PC-3 (cell line): ENCODE results near the gene APOL2. TPM values are rescaled to one million over a fixed set of nuclear protein-coding genes. Genes with fewer than 3 reads are reported as not detected.

Experiments
- ATAC-seq: fragments of 200-7000 bp; cut with Tn5 transposase; 2 replicates; pipeline ENCODE4 v1.9.1; 2020; ENCODE audit warnings: mild to moderate bottlenecking, moderate library complexity
- BruUV-seq: library from RNA; stranded (reverse); fragments of 400-500 nt; replicated peaks from 2 replicates; lab custom pipeline; 2021; lab: Mats Ljungman, UMichigan
- CTCF ChIA-PET: fragments of 300-600 bp; sonication (Branson Sonifier 250); formaldehyde crosslinking; loops from one replicate; lab custom pipeline; 2022; ENCODE audit warnings: antibody characterized with exemption; lab: Charles Lee
- POLR2A ChIA-PET: fragments of 300-600 bp; sonication (Branson Sonifier 250); formaldehyde crosslinking; loops from one replicate; lab custom pipeline; 2022; ENCODE audit warnings: antibody characterized with exemption; ENCODE audit not compliant: unreplicated experiment; lab: Charles Lee
- DNase-seq: peaks from one replicate; pipeline ENCODE4 v3.0.0-alpha.2; 2015
- H2AFZ ChIP-seq: fragments of 300-600 bp; sonication (generic); 2 replicates; pipeline ENCODE4 v1.6.0; 2016; ENCODE audit warnings: antibody characterized with exemption, low read length
- H3F3A ChIP-seq: fragments of 300-600 bp; sonication (generic); one replicate; pipeline ENCODE4 v1.6.0; 2017; ENCODE audit warnings: antibody characterized with exemption, low read length, control low read depth, mild to moderate bottlenecking; ENCODE audit not compliant: unreplicated experiment
- H3K27ac ChIP-seq: fragments of 300-600 bp; sonication (generic); 2 replicates; pipeline ENCODE4 v1.5.1; 2016; ENCODE audit warnings: mild to moderate bottlenecking, low read length
- H3K27me3 ChIP-seq: fragments of 300-600 bp; sonication (generic); 2 replicates; pipeline ENCODE4 v1.6.1; 2016; ENCODE audit warnings: low read length, mixed read lengths
- H3K36me3 ChIP-seq: fragments of 300-600 bp; sonication (generic); 2 replicates; pipeline ENCODE4 v1.6.1; 2016; ENCODE audit warnings: low read depth, mixed run types, low read length, mixed read lengths
- H3K4me1 ChIP-seq: fragments of 300-600 bp; sonication (generic); 2 replicates; pipeline ENCODE4 v1.5.1; 2016; ENCODE audit warnings: low read length; ENCODE audit not compliant: insufficient read depth
- H3K4me2 ChIP-seq: fragments of 300-600 bp; sonication (generic); 2 replicates; pipeline ENCODE4 v1.6.0; 2016; ENCODE audit warnings: low read length
- H3K4me3 ChIP-seq: fragments of 300-600 bp; sonication (generic); 2 replicates; pipeline ENCODE4 v1.5.1; 2016; ENCODE audit warnings: mild to moderate bottlenecking, low read length, mixed read lengths
- H3K79me2 ChIP-seq: fragments of 300-600 bp; sonication (generic); 2 replicates; pipeline ENCODE4 v1.6.1; 2017; ENCODE audit warnings: low read length, mixed read lengths
- H3K9ac ChIP-seq: fragments of 300-600 bp; sonication (generic); 2 replicates; pipeline ENCODE4 v1.6.0; 2016; ENCODE audit warnings: mild to moderate bottlenecking, low read length
- H3K9me2 ChIP-seq: fragments of 300-600 bp; sonication (generic); replicated peaks from 2 replicates; pipeline ENCODE4 v1.6.1; 2016; ENCODE audit warnings: mixed run types, low read length, mixed read lengths
- H3K9me3 ChIP-seq: fragments of 300-600 bp; sonication (generic); 2 replicates; pipeline ENCODE4 v1.6.1; 2016; ENCODE audit warnings: low read length, mixed read lengths
- H4K20me1 ChIP-seq: fragments of 300-600 bp; sonication (generic); 2 replicates; pipeline ENCODE4 v1.6.1; 2016; ENCODE audit warnings: low read length, mixed read lengths
- EZH2 ChIP-seq: fragments of 300-600 bp; sonication (generic); IDR thresholded peaks from one replicate; pipeline ENCODE4 v1.6.1; 2017; ENCODE audit warnings: antibody characterized with exemption, mild to moderate bottlenecking, low read length; ENCODE audit not compliant: unreplicated experiment
- EZH2phosphoT487 ChIP-seq: fragments of 300-600 bp; sonication (generic); IDR thresholded peaks from 2 replicates; pipeline ENCODE4 v1.6.1; 2018; ENCODE audit warnings: mild to moderate bottlenecking, antibody characterized with exemption, low read length, borderline replicate concordance
- intact Hi-C: fragments of 100-400 bp; cut with micrococcal nuclease; formaldehyde crosslinking; loops from 2 replicates; pipeline ENCODE4 v1.9.0; 2023
- total RNA-seq: library from RNA; depleted of rRNA; stranded (reverse); fragments of >200 nt; gene quantifications from 2 replicates; pipeline ENCODE4 v1.2.3, GENCODE V29; 2014
- TF ChIP-seq, protein P1 (sequence below): fragments of 300-600 bp; sonication (generic); conservative IDR thresholded peaks from 2 replicates; pipeline ENCODE4 v1.5.1; 2017; ENCODE audit warnings: antibody characterized with exemption, low read depth, mild to moderate bottlenecking, low read length

The APOL2 gene
- total RNA-seq, 1 experiment from 2014 or later, result 9.7 TPM

DNA sequence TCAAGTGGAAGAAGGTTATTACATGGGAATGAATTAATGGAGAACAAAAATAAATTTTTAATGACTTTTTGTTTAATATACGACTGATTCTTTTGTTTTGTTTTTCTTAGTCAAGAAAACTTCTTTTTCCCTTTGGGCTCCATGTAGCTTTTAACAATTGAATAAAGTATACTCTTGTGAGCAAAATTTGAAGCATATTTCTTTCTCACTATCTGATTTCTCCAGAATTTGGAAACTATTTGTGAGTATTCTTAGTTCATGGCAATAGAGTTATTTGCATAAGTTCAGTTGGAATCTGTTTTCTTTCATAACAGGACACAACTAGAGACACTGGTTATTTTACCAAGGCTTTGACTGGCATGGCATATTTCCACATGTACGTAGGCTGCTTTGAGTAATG is 9.8 kb upstream of the APOL2 start:
- intact Hi-C loops, result no loop called here
- Histone ChIP-seq H3F3A (no peaks in the 10 kb centered on the region), H3K27ac (no peak overlapping the region), H3K9me2 (no peaks in the 10 kb centered on the region), H2AFZ (no peak overlapping the region), H3K9me3 (no peaks in the 10 kb centered on the region), H3K9ac (no peak overlapping the region), H3K79me2 (no peaks in the 10 kb centered on the region), H3K4me1 (no peaks in the 10 kb centered on the region), H3K27me3 (no peaks in the 10 kb centered on the region), H4K20me1 (no peaks in the 10 kb centered on the region), H3K4me2 (no peak overlapping the region), H3K36me3 (no peaks in the 10 kb centered on the region), H3K4me3 (no peak overlapping the region)
- TF ChIP-seq, protein P1, sequence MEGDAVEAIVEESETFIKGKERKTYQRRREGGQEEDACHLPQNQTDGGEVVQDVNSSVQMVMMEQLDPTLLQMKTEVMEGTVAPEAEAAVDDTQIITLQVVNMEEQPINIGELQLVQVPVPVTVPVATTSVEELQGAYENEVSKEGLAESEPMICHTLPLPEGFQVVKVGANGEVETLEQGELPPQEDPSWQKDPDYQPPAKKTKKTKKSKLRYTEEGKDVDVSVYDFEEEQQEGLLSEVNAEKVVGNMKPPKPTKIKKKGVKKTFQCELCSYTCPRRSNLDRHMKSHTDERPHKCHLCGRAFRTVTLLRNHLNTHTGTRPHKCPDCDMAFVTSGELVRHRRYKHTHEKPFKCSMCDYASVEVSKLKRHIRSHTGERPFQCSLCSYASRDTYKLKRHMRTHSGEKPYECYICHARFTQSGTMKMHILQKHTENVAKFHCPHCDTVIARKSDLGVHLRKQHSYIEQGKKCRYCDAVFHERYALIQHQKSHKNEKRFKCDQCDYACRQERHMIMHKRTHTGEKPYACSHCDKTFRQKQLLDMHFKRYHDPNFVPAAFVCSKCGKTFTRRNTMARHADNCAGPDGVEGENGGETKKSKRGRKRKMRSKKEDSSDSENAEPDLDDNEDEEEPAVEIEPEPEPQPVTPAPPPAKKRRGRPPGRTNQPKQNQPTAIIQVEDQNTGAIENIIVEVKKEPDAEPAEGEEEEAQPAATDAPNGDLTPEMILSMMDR, result no peak
- TF ChIP-seq EZH2 (no peak), EZH2phosphoT487 (no peak)
- no peak for ATAC-seq
- no peak for DNase-seq
- ChIA-PET POLR2A (no interaction called here), CTCF (no interaction called here)
- BruUV-seq, result no TSS peak

DNA sequence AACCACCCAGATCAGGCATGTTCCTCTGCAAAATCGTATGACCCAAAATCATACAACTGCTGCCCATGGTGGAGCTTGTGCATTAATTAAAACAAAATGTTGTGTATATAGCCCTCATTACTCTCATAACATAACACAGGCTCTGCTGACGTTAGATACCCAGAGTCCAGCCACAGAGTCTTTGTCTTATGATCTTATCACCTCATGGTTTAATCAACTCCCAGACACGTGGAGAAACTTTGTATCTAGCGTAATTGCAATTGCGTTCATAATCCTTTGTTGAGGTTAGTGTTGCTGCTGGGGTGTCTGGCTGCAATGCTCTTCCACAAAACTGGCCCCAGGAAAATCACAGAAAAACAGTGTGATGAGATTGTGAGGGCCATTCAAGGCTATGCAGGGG is 8.6 kb upstream of the APOL2 start:
- no peak overlapping the region for H3K4me3 ChIP-seq
- H3K4me2 ChIP-seq, result no peak overlapping the region
- no peaks in the 10 kb centered on the region for H4K20me1 ChIP-seq
- H3K27ac ChIP-seq, result no peak overlapping the region
- H3K9me3 ChIP-seq, result no peaks in the 10 kb centered on the region
- H3K9me2 ChIP-seq, result no peaks in the 10 kb centered on the region
- no TSS peak for BruUV-seq
- no peak overlapping the region for H2AFZ ChIP-seq
- ATAC-seq, result no peak
- H3F3A ChIP-seq, result no peaks in the 10 kb centered on the region
- H3K79me2 ChIP-seq, result no peaks in the 10 kb centered on the region
- ChIA-PET POLR2A (no interaction called here), CTCF (no interaction called here)
- no peaks in the 10 kb centered on the region for H3K36me3 ChIP-seq
- TF ChIP-seq EZH2phosphoT487 (no peak), EZH2 (no peak)
- TF ChIP-seq, protein P1, result no peak
- no peak overlapping the region for H3K9ac ChIP-seq
- no peaks in the 10 kb centered on the region for H3K4me1 ChIP-seq
- intact Hi-C loops, result no loop called here
- H3K27me3 ChIP-seq, result no peaks in the 10 kb centered on the region
- DNase-seq, result no peak

DNA sequence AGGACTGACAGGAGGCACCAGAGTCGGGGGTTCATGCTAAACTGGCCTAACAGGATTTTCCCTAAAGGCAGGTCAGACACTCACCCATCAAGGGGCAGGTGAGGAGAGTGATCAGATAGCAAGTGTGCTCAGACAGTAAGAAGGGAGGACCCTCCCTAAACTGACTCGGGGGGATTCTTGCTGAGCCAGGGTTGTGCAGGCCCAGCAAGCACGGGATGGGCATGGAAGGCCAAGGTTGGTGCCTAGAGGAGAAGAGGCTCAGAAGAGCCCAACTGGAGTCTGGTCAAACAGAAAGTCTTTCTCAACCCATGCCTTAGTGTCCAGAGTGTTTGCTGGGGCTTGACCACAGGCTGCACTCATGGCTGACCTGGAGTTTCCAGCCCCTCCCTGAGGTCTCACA is 7.4 kb upstream of the APOL2 start:
- ChIA-PET POLR2A (no interaction called here), CTCF (no interaction called here)
- Histone ChIP-seq H3K4me3 (no peak overlapping the region), H3K9me3 (no peaks in the 10 kb centered on the region), H3K27me3 (no peaks in the 10 kb centered on the region), H3K27ac (no peak overlapping the region), H3F3A (no peaks in the 10 kb centered on the region), H3K36me3 (no peaks in the 10 kb centered on the region), H2AFZ (no peak overlapping the region), H4K20me1 (no peaks in the 10 kb centered on the region), H3K9me2 (no peaks in the 10 kb centered on the region), H3K4me1 (no peaks in the 10 kb centered on the region), H3K4me2 (no peak overlapping the region), H3K9ac (no peak overlapping the region), H3K79me2 (no peaks in the 10 kb centered on the region)
- TF ChIP-seq EZH2, result no peak
- TF ChIP-seq, protein P1, result no peak
- no peak for TF ChIP-seq EZH2phosphoT487
- BruUV-seq, result no TSS peak
- intact Hi-C loops, result no loop called here
- ATAC-seq, result no peak
- DNase-seq, result no peak
